ENCODE measurements around the gene CD160. TPM values are rescaled to one million over a fixed set of nuclear protein-coding genes. Genes with fewer than 3 reads are reported as not detected.
"Not testable (repeated sequence)": the region's sequence is repeated elsewhere in the genome, so short reads cannot be mapped to it uniquely, and the experiment has no call there.

Gene CD160
- total RNA-seq, 6 experiments from 2014 or later, result 0.19 to 1.5 (median 0.91) TPM; not detected in 2

DNA sequence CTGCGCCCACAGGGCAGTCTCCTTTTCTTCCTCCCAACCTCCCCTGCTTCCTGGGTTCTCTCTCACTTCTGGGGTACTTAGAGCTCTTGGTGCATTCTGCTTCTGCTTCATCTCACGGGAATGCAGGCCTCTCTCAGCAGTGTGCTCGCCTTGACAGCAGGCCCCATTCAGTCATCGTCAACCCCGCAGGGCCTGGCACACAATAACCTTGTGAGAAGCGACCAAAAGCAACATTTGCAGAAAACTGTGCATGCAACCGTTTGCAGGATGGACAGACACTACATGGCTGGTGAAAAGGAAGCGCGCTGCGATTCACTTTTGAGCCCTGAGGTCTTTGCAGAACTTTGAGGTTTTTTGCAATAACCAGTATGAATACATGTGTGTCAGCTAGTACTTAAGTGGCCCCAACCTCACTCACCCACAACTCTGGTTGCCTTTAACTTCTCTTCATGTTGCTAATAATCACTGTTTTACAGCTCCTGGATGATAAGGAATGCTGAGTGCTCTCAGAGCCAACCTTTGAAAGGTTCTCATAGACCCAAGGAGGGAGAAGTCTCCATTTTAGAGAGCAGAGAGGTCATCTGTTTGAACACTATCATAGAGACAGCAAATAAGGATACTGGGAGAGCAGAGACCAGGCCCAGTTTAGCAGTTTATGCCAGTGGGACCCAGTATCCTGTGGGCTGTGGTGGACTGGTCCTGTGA lies 2.5 kb upstream of the CD160 start:
- H3K36me3 ChIP-seq, result no peaks in the 10 kb centered on the region
- no peak overlapping the region for H3K4me3 ChIP-seq
- intact Hi-C loops (cut with DNase I), result no loop called here
- no peak for TF ChIP-seq POLR2A (IDR thresholded peaks at IDR 0.05)
- TF ChIP-seq, protein P1, sequence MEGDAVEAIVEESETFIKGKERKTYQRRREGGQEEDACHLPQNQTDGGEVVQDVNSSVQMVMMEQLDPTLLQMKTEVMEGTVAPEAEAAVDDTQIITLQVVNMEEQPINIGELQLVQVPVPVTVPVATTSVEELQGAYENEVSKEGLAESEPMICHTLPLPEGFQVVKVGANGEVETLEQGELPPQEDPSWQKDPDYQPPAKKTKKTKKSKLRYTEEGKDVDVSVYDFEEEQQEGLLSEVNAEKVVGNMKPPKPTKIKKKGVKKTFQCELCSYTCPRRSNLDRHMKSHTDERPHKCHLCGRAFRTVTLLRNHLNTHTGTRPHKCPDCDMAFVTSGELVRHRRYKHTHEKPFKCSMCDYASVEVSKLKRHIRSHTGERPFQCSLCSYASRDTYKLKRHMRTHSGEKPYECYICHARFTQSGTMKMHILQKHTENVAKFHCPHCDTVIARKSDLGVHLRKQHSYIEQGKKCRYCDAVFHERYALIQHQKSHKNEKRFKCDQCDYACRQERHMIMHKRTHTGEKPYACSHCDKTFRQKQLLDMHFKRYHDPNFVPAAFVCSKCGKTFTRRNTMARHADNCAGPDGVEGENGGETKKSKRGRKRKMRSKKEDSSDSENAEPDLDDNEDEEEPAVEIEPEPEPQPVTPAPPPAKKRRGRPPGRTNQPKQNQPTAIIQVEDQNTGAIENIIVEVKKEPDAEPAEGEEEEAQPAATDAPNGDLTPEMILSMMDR (IDR thresholded peaks at IDR 0.05), result no peak
- WGBS (ENCODE audit: insufficient coverage, low coverage, low lambda C conversion rate, missing lambda C conversion rate), result 72% methylated on average over 10 of the region's 10 CpGs
- peaks cover 0 to 33% (median 15%) of the 10 kb centered on the region in 4 donors for H3K4me1 ChIP-seq
- no peak for ATAC-seq
- DNase-seq, result peak in 1 of 3 donors; percentile 23
- no peak overlapping the region for H3K27ac ChIP-seq
- H3K27me3 ChIP-seq, result no peaks in the 10 kb centered on the region
- no peaks in the 10 kb centered on the region for H3K9me3 ChIP-seq

DNA sequence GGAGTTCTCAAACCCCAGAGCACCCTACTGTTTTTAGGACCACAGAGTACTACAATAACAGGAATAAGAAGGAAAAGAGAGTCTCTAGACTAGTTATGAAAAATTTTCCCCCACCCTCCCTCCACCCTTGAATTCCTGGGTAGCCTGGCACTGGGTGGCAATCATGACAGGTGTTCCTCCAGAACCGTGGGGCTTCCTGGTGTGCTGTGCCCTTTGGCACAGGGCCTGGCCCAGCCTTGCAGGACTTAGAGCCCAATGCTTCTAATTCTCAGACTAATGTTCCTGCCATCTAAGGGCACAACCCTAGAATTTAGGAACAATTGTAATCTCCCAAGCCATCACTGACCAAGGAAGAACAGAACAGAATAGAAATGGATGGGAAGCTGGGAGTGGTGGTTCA lies 1.5 kb upstream of the CD160 start:
- DNase-seq, result peak in 1 of 3 donors; percentile 33

DNA sequence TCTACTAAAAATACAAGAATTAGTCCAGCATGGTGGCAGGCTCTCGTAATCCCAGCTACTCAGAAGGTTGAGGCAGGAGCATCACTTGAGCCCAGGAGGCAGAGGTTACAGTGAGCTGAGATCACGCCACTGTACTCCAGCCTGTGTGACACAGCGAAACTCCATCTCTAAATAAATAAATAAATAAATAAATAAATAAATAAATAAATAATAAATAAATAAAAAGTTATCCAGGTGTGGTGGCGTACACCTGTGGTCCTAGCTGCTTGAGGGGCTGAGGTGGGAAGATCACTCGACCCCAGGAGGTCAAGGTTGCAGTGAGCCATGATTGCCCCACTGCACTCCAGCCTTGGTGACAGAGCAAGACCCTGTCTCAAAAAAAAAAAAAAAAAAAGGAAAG lies 834 bp upstream of the CD160 start:
- DNase-seq, result peak in 1 of 3 donors; percentile 22
- H3K4me3 ChIP-seq; H3K9me3 ChIP-seq; H3K36me3 ChIP-seq; H3K27ac ChIP-seq; ATAC-seq; intact Hi-C loops (cut with DNase I); H3K27me3 ChIP-seq: not testable (repeated sequence)
- 95% methylated on average over 5 of the region's 5 CpGs for WGBS (ENCODE audit: insufficient coverage, low coverage, low lambda C conversion rate, missing lambda C conversion rate)
- peaks cover 0 to 25% (median 12%) of the 10 kb centered on the region in 4 donors for H3K4me1 ChIP-seq

More for the DNA sequence above, 1.5 kb upstream of the CD160 start:
- Histone ChIP-seq H3K4me1 (peaks cover 0 to 30% (median 14%) of the 10 kb centered on the region in 4 donors), H3K27ac (no peak overlapping the region), H3K9me3 (no peaks in the 10 kb centered on the region), H3K36me3 (no peaks in the 10 kb centered on the region), H3K27me3 (no peaks in the 10 kb centered on the region), H3K4me3 (no peak overlapping the region)
- no CpG with 5 or more reads among the region's 1 CpG for WGBS (ENCODE audit: insufficient coverage, low coverage, low lambda C conversion rate, missing lambda C conversion rate)
- TF ChIP-seq, protein P1 (IDR thresholded peaks at IDR 0.05), result no peak
- no peak for TF ChIP-seq POLR2A (IDR thresholded peaks at IDR 0.05)
- ATAC-seq, result no peak
- intact Hi-C loops (cut with DNase I), result no loop called here

DNA sequence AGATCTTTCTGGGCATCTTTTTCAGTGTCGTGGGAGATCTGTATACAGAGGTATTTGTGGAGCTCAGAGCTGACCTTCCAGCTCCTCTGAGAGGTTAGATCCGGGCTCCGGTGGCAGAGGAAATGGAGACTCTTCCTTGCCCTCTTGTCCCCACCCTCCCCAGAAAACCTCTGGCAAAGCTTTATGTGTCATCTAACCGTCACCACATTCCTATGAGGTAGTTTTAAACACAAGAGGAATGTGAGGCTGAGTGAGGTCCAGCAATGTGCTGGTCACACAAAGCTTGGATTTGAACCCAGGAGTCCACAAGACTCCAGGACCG lies 1.2 kb downstream of the CD160 start:
- Histone ChIP-seq H3K4me1 (peaks cover 0 to 7% (median 3%) of the 10 kb centered on the region in 4 donors), H3K4me3 (peak overlapping the region in 1 of 3 donors; percentile 34), H3K36me3 (no peaks in the 10 kb centered on the region), H3K9me3 (no peaks in the 10 kb centered on the region), H3K27me3 (no peaks in the 10 kb centered on the region), H3K27ac (peak overlapping the region in 1 of 3 donors; percentile 18)
- intact Hi-C loops (cut with DNase I), result no loop called here
- TF ChIP-seq, protein P1 (IDR thresholded peaks at IDR 0.05), result no peak
- TF ChIP-seq POLR2A (IDR thresholded peaks at IDR 0.05), result no peak
- peak in 1 of 4 donors; percentile 22 for ATAC-seq
- no peak for DNase-seq
- 36% methylated on average over 3 of the region's 5 CpGs for WGBS (ENCODE audit: insufficient coverage, low coverage, low lambda C conversion rate, missing lambda C conversion rate)

DNA sequence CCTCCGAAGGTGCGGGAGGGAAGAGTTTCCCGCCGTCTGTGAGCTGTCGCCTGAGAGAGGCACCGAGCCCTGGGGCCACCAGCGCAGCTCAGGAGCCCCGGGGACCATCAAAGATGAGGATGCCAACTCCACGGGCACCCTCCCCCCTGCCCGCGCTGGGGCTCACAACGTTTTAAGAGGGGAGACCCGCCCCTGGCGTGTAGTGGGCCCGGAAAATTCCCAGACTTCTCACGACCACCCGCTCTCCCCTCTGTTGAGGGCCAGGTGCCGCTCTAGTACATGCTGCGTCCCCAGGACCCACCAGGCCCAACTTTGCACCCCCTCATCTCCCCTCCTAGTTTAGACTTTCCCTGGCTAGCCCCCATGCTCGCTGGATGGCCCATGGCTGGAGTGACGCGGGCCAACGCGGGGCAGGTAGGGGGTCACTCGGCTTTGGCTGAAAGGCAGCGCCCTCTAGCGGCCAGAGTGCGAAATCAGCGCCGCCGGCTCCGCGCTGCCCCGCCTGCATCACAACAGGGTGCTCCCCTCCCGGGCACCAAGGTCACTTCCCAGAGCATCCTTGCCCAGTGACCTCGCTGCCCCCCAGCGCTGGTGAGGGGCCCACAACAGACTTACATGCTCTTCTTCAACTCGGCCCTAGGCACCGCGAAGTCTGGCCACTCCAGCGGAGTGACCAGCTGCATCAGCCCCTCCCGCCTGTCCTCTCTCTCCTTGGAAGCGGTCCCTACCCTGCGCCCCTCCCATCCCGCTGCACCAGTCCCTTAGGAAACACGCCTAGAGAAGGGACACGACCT lies 1.8 kb downstream of the CD160 start:
- intact Hi-C loops (cut with DNase I), result no loop called here
- Histone ChIP-seq H3K36me3 (no peaks in the 10 kb centered on the region), H3K9me3 (no peaks in the 10 kb centered on the region), H3K4me1 (peaks cover 0 to 4% (median under 1%) of the 10 kb centered on the region in 4 donors), H3K4me3 (peak overlapping the region in 2 of 3 donors; percentile 14 to 34), H3K27me3 (no peaks in the 10 kb centered on the region), H3K27ac (peak overlapping the region in 1 of 3 donors; percentile 18)
- no peak for TF ChIP-seq POLR2A (IDR thresholded peaks at IDR 0.05)
- TF ChIP-seq, protein P1 (IDR thresholded peaks at IDR 0.05), result peak; percentile 87 to 95 (median 92)
- 4% methylated on average over 23 of the region's 47 CpGs for WGBS (ENCODE audit: insufficient coverage, low coverage, low lambda C conversion rate, missing lambda C conversion rate)
- ATAC-seq (peak; percentile 93 to 98 (median 96)), DNase-seq (peak; percentile 67 to 81 (median 78))

DNA sequence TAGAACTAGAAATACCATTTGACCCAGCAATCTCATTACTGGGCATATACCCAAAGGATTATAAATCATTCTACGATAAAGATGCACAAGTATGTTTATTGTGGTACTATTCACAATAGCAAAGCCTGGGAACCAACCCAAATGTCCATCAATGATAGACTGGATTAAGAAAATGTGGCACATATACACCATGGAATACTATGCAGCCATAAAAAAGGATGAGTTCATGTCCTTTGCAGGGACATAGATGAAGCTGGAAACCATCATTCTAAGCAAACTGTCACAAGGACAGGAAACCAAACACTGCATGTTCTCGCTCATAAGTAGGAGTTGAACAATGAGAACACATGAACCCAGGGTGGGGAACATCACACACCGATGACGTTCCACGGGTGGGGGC lies 6.9 kb downstream of the CD160 start:
- H3K36me3 ChIP-seq; H3K4me3 ChIP-seq; intact Hi-C loops (cut with DNase I); ATAC-seq; H3K27me3 ChIP-seq; DNase-seq; H3K9me3 ChIP-seq; H3K27ac ChIP-seq: not testable (repeated sequence)
- WGBS (ENCODE audit: insufficient coverage, low coverage, low lambda C conversion rate, missing lambda C conversion rate), result 90% methylated on average over 3 of the region's 5 CpGs
- peaks cover 0 to 19% (median 4%) of the 10 kb centered on the region in 4 donors for H3K4me1 ChIP-seq
